HepG2 (cell line): ENCODE data around the gene ZDHHC19. TPM values are rescaled to one million over a fixed set of nuclear protein-coding genes. Genes with fewer than 3 reads are reported as not detected.
A peak's percentile ranks its signal among the peaks of the same experiment; 100 is the strongest.

ENCODE experiments used
- ELF1 ChIP-seq: sonication (generic); formaldehyde crosslinking; IDR thresholded peaks from 2 replicates; pipeline ENCODE4 v1.4.0; 2020; ENCODE audit warnings: missing genetic modification reagents
- GABPB1 ChIP-seq: IDR thresholded peaks from 2 replicates; pipeline ENCODE4 v1.6.1; 2016; ENCODE audit warnings: mild to moderate bottlenecking, missing genetic modification reagents, moderate library complexity, missing compliant biosample characterization
- GTF3A ChIP-seq: sonication (generic); formaldehyde crosslinking; conservative IDR thresholded peaks from 2 replicates; pipeline ENCODE4 v1.4.0; 2020; ENCODE audit warnings: mild to moderate bottlenecking, missing genetic modification reagents
- HNF1B ChIP-seq: sonication (generic); formaldehyde crosslinking; IDR thresholded peaks from 2 replicates; pipeline ENCODE4 v1.5.1; 2020; ENCODE audit warnings: mild to moderate bottlenecking, moderate library complexity, missing genetic modification reagents
- ISX ChIP-seq: sonication (generic); formaldehyde crosslinking; conservative IDR thresholded peaks from 2 replicates; pipeline ENCODE4 v1.5.0; 2020; ENCODE audit warnings: missing genetic modification reagents
- NONO ChIP-seq, 2 experiments: fragments of 450-650 bp in 1 of 2; sonication (generic) in 1 of 2; formaldehyde crosslinking in 1 of 2; IDR thresholded peaks in 1 of 2; conservative IDR thresholded peaks in 1 of 2; 2 replicates each; pipeline versions ENCODE4 v1.6.1 to v1.8.0; 2017 to 2022; ENCODE audit warnings: mild to moderate bottlenecking in 1 of 2, missing genetic modification reagents in 1 of 2, moderate library complexity in 1 of 2
- PAX8 ChIP-seq: sonication (generic); formaldehyde crosslinking; IDR thresholded peaks from 2 replicates; pipeline ENCODE4 v1.8.0; 2022; ENCODE audit warnings: mild to moderate bottlenecking, missing genetic modification reagents, borderline replicate concordance
- SP2 ChIP-seq: sonication (generic); formaldehyde crosslinking; IDR thresholded peaks from 2 replicates; pipeline ENCODE4 v1.5.1; 2020; ENCODE audit warnings: mild to moderate bottlenecking, missing genetic modification reagents
- ZNF180 ChIP-seq: sonication (generic); formaldehyde crosslinking; IDR thresholded peaks from 2 replicates; pipeline ENCODE4 v1.4.0; 2020; ENCODE audit warnings: low read depth, missing genetic modification reagents, borderline replicate concordance
- ZNF232 ChIP-seq: sonication (generic); formaldehyde crosslinking; IDR thresholded peaks from 2 replicates; pipeline ENCODE4 v1.4.0; 2020; ENCODE audit warnings: missing genetic modification reagents, borderline replicate concordance
- ZNF558 ChIP-seq: sonication (generic); formaldehyde crosslinking; IDR thresholded peaks from 2 replicates; pipeline ENCODE4 v1.9.0; 2022; ENCODE audit warnings: mild to moderate bottlenecking, missing genetic modification reagents, borderline replicate concordance
- polyA plus RNA-seq, 8 experiments: library from polyadenylated mRNA; depleted of rRNA in 3 of 8; stranded (reverse) in 7 of 8; unstranded in 1 of 8; fragments of >200 nt; fragmentation: Illumina TruSeq in 4 of 8; extraction: Trizol in 4 of 8; gene quantifications; 2 replicates each; pipeline versions ENCODE4 v1.2.1 to v1.2.3, GENCODE V29; 2011 to 2016; ENCODE audit warnings: low read depth in 4 of 8, missing spikeins in 1 of 8, mixed read lengths in 1 of 8; ENCODE audit not compliant: insufficient read depth in 1 of 8
- total RNA-seq, 5 experiments: library from RNA; depleted of rRNA; stranded (reverse); fragments of >200 nt; fragmentation: Illumina TruSeq; extraction: Trizol; gene quantifications; 2 replicates each; pipeline ENCODE4 v1.2.3, GENCODE V29; 2016; ENCODE audit warnings: low read depth in 1 of 5
- TF ChIP-seq, protein P1 (sequence below): sonication (generic); formaldehyde crosslinking; IDR thresholded peaks from 2 replicates; pipeline ENCODE4 v1.4.0; 2020; ENCODE audit warnings: mild to moderate bottlenecking, missing genetic modification reagents
- TF ChIP-seq, protein P2 (sequence below): sonication (generic); formaldehyde crosslinking; IDR thresholded peaks from 2 replicates; pipeline ENCODE4 v1.5.0; 2020; ENCODE audit warnings: mild to moderate bottlenecking, missing genetic modification reagents, borderline replicate concordance

The ZDHHC19 gene
- total and polyA plus RNA-seq, 2 of the 13 experiments (the other 11 are each of a cell fraction or from before 2014, with no cell fraction given): 0.22 to 0.53 TPM

- TF ChIP-seq HNF1B (CRISPR knock-in tag) (peak; percentile 95), ZNF558 (CRISPR knock-in tag) (no peak), ZNF180 (no peak), PAX8 (CRISPR knock-in tag) (no peak), GABPB1 (CRISPR knock-in tag) (peak; percentile 68), ISX (CRISPR knock-in tag) (no peak), SP2 (CRISPR knock-in tag) (no peak), ZNF232 (CRISPR knock-in tag) (no peak; the same call in 1 of the 2 replicates), ELF1 (CRISPR knock-in tag) (peak; percentile 59), GTF3A (CRISPR knock-in tag) (no peak), NONO (IDR thresholded peaks at IDR 0.05) (no peak), NONO (CRISPR knock-in tag; conservative IDR thresholded peaks at IDR 0.05) (peak; percentile 79)
- TF ChIP-seq, protein P1, sequence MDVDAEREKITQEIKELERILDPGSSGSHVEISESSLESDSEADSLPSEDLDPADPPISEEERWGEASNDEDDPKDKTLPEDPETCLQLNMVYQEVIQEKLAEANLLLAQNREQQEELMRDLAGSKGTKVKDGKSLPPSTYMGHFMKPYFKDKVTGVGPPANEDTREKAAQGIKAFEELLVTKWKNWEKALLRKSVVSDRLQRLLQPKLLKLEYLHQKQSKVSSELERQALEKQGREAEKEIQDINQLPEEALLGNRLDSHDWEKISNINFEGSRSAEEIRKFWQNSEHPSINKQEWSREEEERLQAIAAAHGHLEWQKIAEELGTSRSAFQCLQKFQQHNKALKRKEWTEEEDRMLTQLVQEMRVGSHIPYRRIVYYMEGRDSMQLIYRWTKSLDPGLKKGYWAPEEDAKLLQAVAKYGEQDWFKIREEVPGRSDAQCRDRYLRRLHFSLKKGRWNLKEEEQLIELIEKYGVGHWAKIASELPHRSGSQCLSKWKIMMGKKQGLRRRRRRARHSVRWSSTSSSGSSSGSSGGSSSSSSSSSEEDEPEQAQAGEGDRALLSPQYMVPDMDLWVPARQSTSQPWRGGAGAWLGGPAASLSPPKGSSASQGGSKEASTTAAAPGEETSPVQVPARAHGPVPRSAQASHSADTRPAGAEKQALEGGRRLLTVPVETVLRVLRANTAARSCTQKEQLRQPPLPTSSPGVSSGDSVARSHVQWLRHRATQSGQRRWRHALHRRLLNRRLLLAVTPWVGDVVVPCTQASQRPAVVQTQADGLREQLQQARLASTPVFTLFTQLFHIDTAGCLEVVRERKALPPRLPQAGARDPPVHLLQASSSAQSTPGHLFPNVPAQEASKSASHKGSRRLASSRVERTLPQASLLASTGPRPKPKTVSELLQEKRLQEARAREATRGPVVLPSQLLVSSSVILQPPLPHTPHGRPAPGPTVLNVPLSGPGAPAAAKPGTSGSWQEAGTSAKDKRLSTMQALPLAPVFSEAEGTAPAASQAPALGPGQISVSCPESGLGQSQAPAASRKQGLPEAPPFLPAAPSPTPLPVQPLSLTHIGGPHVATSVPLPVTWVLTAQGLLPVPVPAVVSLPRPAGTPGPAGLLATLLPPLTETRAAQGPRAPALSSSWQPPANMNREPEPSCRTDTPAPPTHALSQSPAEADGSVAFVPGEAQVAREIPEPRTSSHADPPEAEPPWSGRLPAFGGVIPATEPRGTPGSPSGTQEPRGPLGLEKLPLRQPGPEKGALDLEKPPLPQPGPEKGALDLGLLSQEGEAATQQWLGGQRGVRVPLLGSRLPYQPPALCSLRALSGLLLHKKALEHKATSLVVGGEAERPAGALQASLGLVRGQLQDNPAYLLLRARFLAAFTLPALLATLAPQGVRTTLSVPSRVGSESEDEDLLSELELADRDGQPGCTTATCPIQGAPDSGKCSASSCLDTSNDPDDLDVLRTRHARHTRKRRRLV (CRISPR knock-in tag): no peak
- TF ChIP-seq, protein P2, sequence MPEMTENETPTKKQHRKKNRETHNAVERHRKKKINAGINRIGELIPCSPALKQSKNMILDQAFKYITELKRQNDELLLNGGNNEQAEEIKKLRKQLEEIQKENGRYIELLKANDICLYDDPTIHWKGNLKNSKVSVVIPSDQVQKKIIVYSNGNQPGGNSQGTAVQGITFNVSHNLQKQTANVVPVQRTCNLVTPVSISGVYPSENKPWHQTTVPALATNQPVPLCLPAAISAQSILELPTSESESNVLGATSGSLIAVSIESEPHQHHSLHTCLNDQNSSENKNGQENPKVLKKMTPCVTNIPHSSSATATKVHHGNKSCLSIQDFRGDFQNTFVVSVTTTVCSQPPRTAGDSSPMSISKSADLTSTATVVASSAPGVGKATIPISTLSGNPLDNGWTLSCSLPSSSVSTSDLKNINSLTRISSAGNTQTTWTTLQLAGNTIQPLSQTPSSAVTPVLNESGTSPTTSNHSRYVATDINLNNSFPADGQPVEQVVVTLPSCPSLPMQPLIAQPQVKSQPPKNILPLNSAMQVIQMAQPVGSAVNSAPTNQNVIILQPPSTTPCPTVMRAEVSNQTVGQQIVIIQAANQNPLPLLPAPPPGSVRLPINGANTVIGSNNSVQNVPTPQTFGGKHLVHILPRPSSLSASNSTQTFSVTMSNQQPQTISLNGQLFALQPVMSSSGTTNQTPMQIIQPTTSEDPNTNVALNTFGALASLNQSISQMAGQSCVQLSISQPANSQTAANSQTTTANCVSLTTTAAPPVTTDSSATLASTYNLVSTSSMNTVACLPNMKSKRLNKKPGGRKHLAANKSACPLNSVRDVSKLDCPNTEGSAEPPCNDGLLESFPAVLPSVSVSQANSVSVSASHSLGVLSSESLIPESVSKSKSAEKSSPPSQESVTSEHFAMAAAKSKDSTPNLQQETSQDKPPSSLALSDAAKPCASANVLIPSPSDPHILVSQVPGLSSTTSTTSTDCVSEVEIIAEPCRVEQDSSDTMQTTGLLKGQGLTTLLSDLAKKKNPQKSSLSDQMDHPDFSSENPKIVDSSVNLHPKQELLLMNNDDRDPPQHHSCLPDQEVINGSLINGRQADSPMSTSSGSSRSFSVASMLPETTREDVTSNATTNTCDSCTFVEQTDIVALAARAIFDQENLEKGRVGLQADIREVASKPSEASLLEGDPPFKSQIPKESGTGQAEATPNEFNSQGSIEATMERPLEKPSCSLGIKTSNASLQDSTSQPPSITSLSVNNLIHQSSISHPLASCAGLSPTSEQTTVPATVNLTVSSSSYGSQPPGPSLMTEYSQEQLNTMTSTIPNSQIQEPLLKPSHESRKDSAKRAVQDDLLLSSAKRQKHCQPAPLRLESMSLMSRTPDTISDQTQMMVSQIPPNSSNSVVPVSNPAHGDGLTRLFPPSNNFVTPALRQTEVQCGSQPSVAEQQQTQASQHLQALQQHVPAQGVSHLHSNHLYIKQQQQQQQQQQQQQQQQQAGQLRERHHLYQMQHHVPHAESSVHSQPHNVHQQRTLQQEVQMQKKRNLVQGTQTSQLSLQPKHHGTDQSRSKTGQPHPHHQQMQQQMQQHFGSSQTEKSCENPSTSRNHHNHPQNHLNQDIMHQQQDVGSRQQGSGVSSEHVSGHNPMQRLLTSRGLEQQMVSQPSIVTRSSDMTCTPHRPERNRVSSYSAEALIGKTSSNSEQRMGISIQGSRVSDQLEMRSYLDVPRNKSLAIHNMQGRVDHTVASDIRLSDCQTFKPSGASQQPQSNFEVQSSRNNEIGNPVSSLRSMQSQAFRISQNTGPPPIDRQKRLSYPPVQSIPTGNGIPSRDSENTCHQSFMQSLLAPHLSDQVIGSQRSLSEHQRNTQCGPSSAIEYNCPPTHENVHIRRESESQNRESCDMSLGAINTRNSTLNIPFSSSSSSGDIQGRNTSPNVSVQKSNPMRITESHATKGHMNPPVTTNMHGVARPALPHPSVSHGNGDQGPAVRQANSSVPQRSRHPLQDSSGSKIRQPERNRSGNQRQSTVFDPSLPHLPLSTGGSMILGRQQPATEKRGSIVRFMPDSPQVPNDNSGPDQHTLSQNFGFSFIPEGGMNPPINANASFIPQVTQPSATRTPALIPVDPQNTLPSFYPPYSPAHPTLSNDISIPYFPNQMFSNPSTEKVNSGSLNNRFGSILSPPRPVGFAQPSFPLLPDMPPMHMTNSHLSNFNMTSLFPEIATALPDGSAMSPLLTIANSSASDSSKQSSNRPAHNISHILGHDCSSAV (CRISPR knock-in tag): no peak
These were observed 3.7 kb upstream of the ZDHHC19 start (continued) for GRCh38 chr3:196214783-196215441.
